Small intestine (tissue), 7 donors: ENCODE data around the gene SSBP4. TPM values are rescaled to one million over a fixed set of nuclear protein-coding genes. Genes with fewer than 3 reads are reported as not detected.

Experiments
- DNase-seq, 2 donors: peaks; one replicate each; pipeline versions ENCODE4 v3.0.0 to v3.0.0-alpha.2; 2013
- FAIRE-seq: peaks from 2 replicates; lab custom pipeline; 2012; peaks lifted over from hg19 to GRCh38; lab: Jason Lieb, UNC
- H3K27ac ChIP-seq, 3 donors: one replicate each; pipeline ENCODE4 v1.5.1; 2013; ENCODE audit warnings: low read length in 2 of 3, mild to moderate bottlenecking in 2 of 3, control low read depth in 1 of 3, inconsistent platforms in 1 of 3, low read depth in 1 of 3, moderate library complexity in 1 of 3
- H3K27me3 ChIP-seq, 3 donors: one replicate each; pipeline ENCODE4 v1.6.1; 2013; ENCODE audit warnings: low read length in 3 of 3, inconsistent platforms in 1 of 3; ENCODE audit not compliant: control insufficient read depth in 3 of 3, insufficient read depth in 3 of 3
- H3K36me3 ChIP-seq, 3 donors: one replicate each; pipeline ENCODE4 v1.6.1; 2013; ENCODE audit warnings: low read length in 3 of 3, inconsistent platforms in 1 of 3, low read depth in 1 of 3, mild to moderate bottlenecking in 1 of 3, moderate library complexity in 1 of 3; ENCODE audit not compliant: control insufficient read depth in 3 of 3, insufficient read depth in 2 of 3
- H3K4me1 ChIP-seq, 3 donors: one replicate each; pipeline ENCODE4 v1.6.1; 2013; ENCODE audit warnings: low read length in 2 of 3, inconsistent platforms in 1 of 3, low read depth in 1 of 3, mild to moderate bottlenecking in 1 of 3, moderate library complexity in 1 of 3; ENCODE audit not compliant: control insufficient read depth in 3 of 3, insufficient read depth in 2 of 3
- H3K4me3 ChIP-seq, 3 donors: one replicate each; pipeline ENCODE4 v1.5.1; 2013; ENCODE audit warnings: low read length in 3 of 3, control low read depth in 1 of 3, inconsistent platforms in 1 of 3, low read depth in 1 of 3, mild to moderate bottlenecking in 1 of 3, moderate library complexity in 1 of 3
- H3K9me3 ChIP-seq, 2 donors: one replicate each; pipeline ENCODE4 v1.6.1; 2013; ENCODE audit warnings: low read depth in 1 of 2, low read length in 1 of 2; ENCODE audit not compliant: control insufficient read depth in 2 of 2, insufficient read depth in 1 of 2
- WGBS, 3 donors: extraction: QIAGEN DNeasy Blood & Tissue Kit; methylation state at CpG; one replicate each; pipeline ENCODE4 v1.1.7; 2013; 5-methylcytosine and 5-hydroxymethylcytosine counted together
- polyA plus RNA-seq, 4 donors: library from polyadenylated mRNA; stranded (reverse) in 3 of 4; unstranded in 1 of 4; fragments of 200-250 nt in 3 of 4; fragments of 120-200 nt in 1 of 4; gene quantifications; one replicate each; pipeline versions ENCODE4 v1.2.1 to v1.2.3, GENCODE V29; 2013
- donor health status: healthy with polysubstance abuse.
- donor health status: control.
- donor health status: control.
- donor health status: Bipolar disorder and iron deficiency.
- donor health status: healthy.

SSBP4 gene
- polyA plus RNA-seq, 4 donors: 15.9 to 117 (median 44.2) TPM

GRCh38 chr19:18390065-18390907 lies 28.9 kb upstream of the SSBP4 start:
- FAIRE-seq (no peak), DNase-seq (no peak)
- 85 to 96% (median 94%) methylated on average over 6 of the region's 6 CpGs for WGBS, 3 donors

GRCh38 chr19:18391509-18392075 lies 27.6 kb upstream of the SSBP4 start:
- H3K4me3 ChIP-seq: no peak overlapping the region
- no peak for FAIRE-seq

More at GRCh38 chr19:18390065-18390907, 28.9 kb upstream of the SSBP4 start:
- H3K27ac ChIP-seq: no peak overlapping the region
- H3K27me3 ChIP-seq: no peaks in the 10 kb centered on the region
- peaks cover 0 to 26% (median 0%) of the 10 kb centered on the region in 3 donors for H3K36me3 ChIP-seq
- H3K9me3 ChIP-seq: peaks cover 0 to 4% of the 10 kb centered on the region in 2 donors
- H3K4me3 ChIP-seq: no peak overlapping the region
- H3K4me1 ChIP-seq: peaks cover 0 to 17% (median 5%) of the 10 kb centered on the region in 3 donors

GRCh38 chr19:18392417-18392816 lies 26.8 kb upstream of the SSBP4 start:
- Histone ChIP-seq H3K27me3 (no peaks in the 10 kb centered on the region), H3K27ac (no peak overlapping the region), H3K4me1 (peaks cover 0 to 13% (median 3%) of the 10 kb centered on the region in 3 donors), H3K36me3 (peaks cover 0 to 23% (median 0%) of the 10 kb centered on the region in 3 donors), H3K9me3 (peaks cover 0 to 4% of the 10 kb centered on the region in 2 donors), H3K4me3 (no peak overlapping the region)
- 6 to 33% (median 32%) methylated on average over 9 to 11 of the region's 11 CpGs for WGBS, 3 donors
- FAIRE-seq (no peak), DNase-seq (no peak)

More at GRCh38 chr19:18391509-18392075, 27.6 kb upstream of the SSBP4 start:
- Histone ChIP-seq H3K27ac (no peak overlapping the region), H3K4me1 (peaks cover 0 to 8% (median 3%) of the 10 kb centered on the region in 3 donors), H3K9me3 (peaks cover 0 to 4% of the 10 kb centered on the region in 2 donors), H3K27me3 (no peaks in the 10 kb centered on the region), H3K36me3 (peaks cover 0 to 23% (median 0%) of the 10 kb centered on the region in 3 donors)
- WGBS, 3 donors: 77 to 94% (median 79%) methylated on average over 8 to 9 of the region's 9 CpGs
- DNase-seq: no peak

DNA sequence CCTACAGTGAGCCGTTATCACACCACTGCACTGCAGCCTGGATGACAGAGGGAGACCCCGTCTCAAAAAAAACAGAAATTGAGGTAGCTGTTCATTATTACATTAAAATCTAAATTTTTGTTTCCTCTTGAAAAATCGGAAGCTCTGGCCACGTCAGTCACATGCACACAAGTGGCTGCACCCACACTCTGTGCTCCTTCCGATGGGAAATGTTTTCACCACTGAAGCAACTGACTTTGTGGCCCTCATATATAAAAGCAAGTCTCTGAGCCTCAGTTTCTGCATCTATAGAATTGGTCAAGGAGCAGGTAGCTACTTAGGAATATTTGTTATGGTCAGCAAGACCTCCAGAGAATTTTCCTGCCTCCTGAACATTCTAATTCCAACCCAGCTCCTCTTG lies 26.3 kb upstream of the SSBP4 start:
- peaks cover 0 to 17% (median under 1%) of the 10 kb centered on the region in 3 donors for H3K4me1 ChIP-seq
- 63 to 66% (median 63%) methylated on average over 5 of the region's 5 CpGs for WGBS, 3 donors
- peaks cover 0 to 4% of the 10 kb centered on the region in 2 donors for H3K9me3 ChIP-seq
- H3K27me3 ChIP-seq: no peaks in the 10 kb centered on the region
- DNase-seq (no peak), FAIRE-seq (no peak)
- no peak overlapping the region for H3K27ac ChIP-seq
- no peak overlapping the region for H3K4me3 ChIP-seq
- peaks cover 0 to 23% (median 0%) of the 10 kb centered on the region in 3 donors for H3K36me3 ChIP-seq

- Histone ChIP-seq H3K27ac (peak overlapping the region in 1 of 3 donors; percentile 29), H3K36me3 (peaks cover 0 to 19% (median 0%) of the 10 kb centered on the region in 3 donors), H3K4me1 (peaks cover 0 to 12% (median 0%) of the 10 kb centered on the region in 3 donors), H3K9me3 (peaks cover 0 to 4% of the 10 kb centered on the region in 2 donors), H3K27me3 (no peaks in the 10 kb centered on the region), H3K4me3 (no peak overlapping the region)
- FAIRE-seq: no peak
- DNase-seq: no peak
- 65 to 78% (median 78%) methylated on average over 7 of the region's 7 CpGs for WGBS, 3 donors
These were observed 25.4 kb upstream of the SSBP4 start for GRCh38 chr19:18393836-18394235.

DNA sequence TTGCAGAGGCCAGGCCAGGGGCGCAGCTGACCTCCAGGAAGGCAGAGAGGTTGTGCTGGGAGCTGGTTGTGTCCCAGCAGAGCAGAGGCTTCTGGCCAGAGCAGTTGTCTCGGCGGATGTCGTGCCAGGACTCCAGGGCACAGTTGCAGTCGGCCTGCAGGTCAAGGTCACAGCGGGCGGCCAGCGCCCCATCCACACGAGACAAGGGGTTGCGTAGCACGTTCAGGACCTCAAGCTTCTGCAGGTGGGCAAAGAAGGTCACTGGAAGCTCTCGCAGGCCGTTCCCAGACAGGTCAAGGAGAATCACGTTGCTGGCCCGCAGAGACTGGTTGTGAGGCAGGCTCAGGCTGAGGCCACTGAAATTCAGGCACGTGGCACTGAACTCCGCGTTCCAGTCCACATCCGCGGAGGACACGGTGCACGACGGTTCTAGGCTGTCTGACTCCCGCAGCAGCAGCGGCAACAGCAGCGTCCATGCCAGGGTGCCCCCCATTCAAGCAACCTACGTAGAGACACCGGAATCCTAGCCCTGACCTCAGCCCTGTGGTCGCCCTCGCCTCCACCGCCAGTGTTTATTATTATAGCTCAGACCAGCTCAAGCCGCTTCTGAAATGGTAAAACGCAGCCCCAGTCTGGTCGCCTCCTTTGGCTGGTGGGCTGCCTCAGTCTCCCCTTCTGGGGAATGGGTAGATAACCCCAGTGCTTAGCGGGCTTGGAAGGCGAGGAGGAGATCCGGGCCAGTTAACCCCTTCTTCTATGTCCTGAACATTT lies 22.5 kb upstream of the SSBP4 start:
- FAIRE-seq (no peak), DNase-seq (no peak)
- H3K4me3 ChIP-seq: peak overlapping the region in 1 of 3 donors; percentile 28
- no peaks in the 10 kb centered on the region for H3K27me3 ChIP-seq
- H3K36me3 ChIP-seq: no peaks in the 10 kb centered on the region
- H3K9me3 ChIP-seq: peaks cover 0 to 2% of the 10 kb centered on the region in 2 donors
- H3K27ac ChIP-seq: no peak overlapping the region
- 46 to 66% (median 56%) methylated on average over 37 of the region's 37 CpGs for WGBS, 3 donors
- H3K4me1 ChIP-seq: peaks cover 0 to 16% (median 0%) of the 10 kb centered on the region in 3 donors

GRCh38 chr19:18397242-18398202 lies 21.7 kb upstream of the SSBP4 start, which contains the start of gene LRRC25:
Gene LRRC25 (minus strand): TSS chr19:18397622. CDS start chr19:18396963, 659 bp downstream.
- H3K4me3 ChIP-seq: peak within 1 kb of the TSS in 1 of 3 donors; percentile 28
- no peaks in the 10 kb centered on the region for H3K27me3 ChIP-seq
- no peak within 1 kb of the TSS for H3K27ac ChIP-seq
- FAIRE-seq (no peak), DNase-seq (peak in 1 of 2 donors; percentile 73)
- peaks cover 0 to 24% (median 0%) of the 10 kb centered on the region in 3 donors for H3K4me1 ChIP-seq
- H3K36me3 ChIP-seq: no peaks in the 10 kb centered on the region
- 9 to 11% (median 11%) methylated on average over 29 to 33 of the region's 33 CpGs for WGBS, 3 donors
- peaks cover 0 to 2% of the 10 kb centered on the region in 2 donors for H3K9me3 ChIP-seq
